ENCODE data around the gene HOXD1.

- TF ChIP-seq ZNF274 (IDR thresholded peaks at IDR 0.05; ENCODE audit: low read depth, low read length): no peak
- TF ChIP-seq YY1 (IDR thresholded peaks at IDR 0.05; ENCODE audit: insufficient read depth, insufficient read length): no peak
Measured at GRCh38 chr2:176164611-176165369, 23.7 kb upstream of the HOXD1 start.

Data from NT2/D1 (cell line).